Left kidney (tissue), 8 donors: Measurements from ENCODE around the gene SPRR2F. TPM values are rescaled to one million over a fixed set of nuclear protein-coding genes. Genes with fewer than 3 reads are reported as not detected.
"Not testable (repeated sequence)": the region's sequence is repeated elsewhere in the genome, so short reads cannot be mapped to it uniquely, and the experiment has no call there.

ENCODE experiments used
- DNase-seq: peaks from one replicate; pipeline ENCODE4 v3.0.0-alpha.2; 2013
- long read RNA-seq, 8 donors: transcript quantifications; one replicate each; lab custom pipeline, GENCODE V29; 2026
- polyA plus RNA-seq: library from polyadenylated mRNA; unstranded; fragments of 120-200 nt; gene quantifications from one replicate; pipeline ENCODE4 v1.2.1, GENCODE V29; 2013; ENCODE audit not compliant: insufficient read length

SPRR2F gene
- not detected for polyA plus RNA-seq
- long read RNA-seq, donor 1: 0 reads
- long read RNA-seq, donor 2: 0 reads
- long read RNA-seq, donor 3: 0 reads
- long read RNA-seq, donor 4: 0 reads
- long read RNA-seq, donor 5: 0 reads
- long read RNA-seq, donor 6: 0 reads
- long read RNA-seq, donor 7: 0 reads
- long read RNA-seq, donor 8: 0 reads

- DNase-seq: no peak
Measured at GRCh38 chr1:153113416-153113815, at the start of gene SPRR2F. Gene SPRR2F (minus strand): TSS chr1:153113516. CDS start chr1:153112733, 783 bp downstream.

GRCh38 chr1:153155541-153155940, 42.2 kb upstream of the SPRR2F start:
- DNase-seq: no peak

GRCh38 chr1:153152481-153152880, 39.2 kb upstream of the SPRR2F start:
- DNase-seq: no peak

GRCh38 chr1:153150846-153151245, 37.5 kb upstream of the SPRR2F start, which contains the start of gene SPRR2G:
Gene SPRR2G (minus strand): TSS chr1:153150890. CDS start chr1:153150110, 780 bp downstream.
- no peak for DNase-seq

- DNase-seq: no peak
Measured at GRCh38 chr1:153141377-153141776, 28.1 kb upstream of the SPRR2F start.

- no peak for DNase-seq
Measured at GRCh38 chr1:153140484-153140883, 27.2 kb upstream of the SPRR2F start.

GRCh38 chr1:153133743-153134142, 20.4 kb upstream of the SPRR2F start:
- no peak for DNase-seq

- no peak for DNase-seq
Measured at GRCh38 chr1:153133267-153133666, 20.0 kb upstream of the SPRR2F start.

GRCh38 chr1:153128688-153129087, 15.4 kb upstream of the SPRR2F start:
- not testable (repeated sequence) for DNase-seq

- DNase-seq: no peak
Measured at GRCh38 chr1:153127296-153127695, 14.0 kb upstream of the SPRR2F start.

GRCh38 chr1:153125536-153125935, 12.2 kb upstream of the SPRR2F start:
- DNase-seq: no peak

- DNase-seq: not testable (repeated sequence)
Measured at GRCh38 chr1:153123793-153124192, 10.5 kb upstream of the SPRR2F start.

GRCh38 chr1:153122831-153123421, 9.6 kb upstream of the SPRR2F start:
- DNase-seq: peak; percentile 70

GRCh38 chr1:153120945-153121344, 7.6 kb upstream of the SPRR2F start:
- no peak for DNase-seq

- DNase-seq: no peak
Measured at GRCh38 chr1:153119491-153119971, 6.2 kb upstream of the SPRR2F start.

- DNase-seq: not testable (repeated sequence)
Measured at GRCh38 chr1:153115264-153115663, 1.9 kb upstream of the SPRR2F start.

- not testable (repeated sequence) for DNase-seq
Measured at GRCh38 chr1:153112454-153112853, 862 bp downstream of the SPRR2F start.

- no peak for DNase-seq
Measured at GRCh38 chr1:153100245-153100644, 13.1 kb downstream of the SPRR2F start.

- DNase-seq: no peak
Measured at GRCh38 chr1:153099461-153100045, 13.8 kb downstream of the SPRR2F start.

- DNase-seq: no peak
Measured at GRCh38 chr1:153095764-153096163, 17.6 kb downstream of the SPRR2F start.

GRCh38 chr1:153094426-153094825, 18.9 kb downstream of the SPRR2F start, which contains the start of gene SPRR2E:
Gene SPRR2E (minus strand): TSS chr1:153094526. CDS start chr1:153093751, 775 bp downstream.
- no peak for DNase-seq

- DNase-seq: no peak
Measured at GRCh38 chr1:153087652-153088051, 25.7 kb downstream of the SPRR2F start.

GRCh38 chr1:153081736-153082135, 31.6 kb downstream of the SPRR2F start:
- DNase-seq: no peak
